ENCODE results near the gene LGR4.

DNA sequence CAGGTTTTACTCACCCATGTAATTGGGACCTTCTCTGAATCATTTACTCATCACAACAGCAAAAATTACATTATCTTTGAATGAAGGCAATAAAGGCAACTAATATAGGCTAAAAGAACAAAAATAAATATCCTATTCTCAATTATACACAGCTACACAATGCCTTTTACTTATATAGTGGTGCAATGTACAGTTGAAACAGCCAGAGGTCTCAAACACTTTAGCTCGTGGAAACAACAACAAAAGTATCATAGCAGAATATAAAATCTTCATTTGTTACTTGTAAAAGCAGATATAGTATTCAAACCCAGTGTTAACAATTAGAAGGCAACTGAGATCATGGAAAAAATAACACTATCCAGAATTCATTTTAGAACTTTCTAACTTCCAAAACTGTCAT, 88.9 kb downstream of the LGR4 start:
- TF ChIP-seq, protein P1, sequence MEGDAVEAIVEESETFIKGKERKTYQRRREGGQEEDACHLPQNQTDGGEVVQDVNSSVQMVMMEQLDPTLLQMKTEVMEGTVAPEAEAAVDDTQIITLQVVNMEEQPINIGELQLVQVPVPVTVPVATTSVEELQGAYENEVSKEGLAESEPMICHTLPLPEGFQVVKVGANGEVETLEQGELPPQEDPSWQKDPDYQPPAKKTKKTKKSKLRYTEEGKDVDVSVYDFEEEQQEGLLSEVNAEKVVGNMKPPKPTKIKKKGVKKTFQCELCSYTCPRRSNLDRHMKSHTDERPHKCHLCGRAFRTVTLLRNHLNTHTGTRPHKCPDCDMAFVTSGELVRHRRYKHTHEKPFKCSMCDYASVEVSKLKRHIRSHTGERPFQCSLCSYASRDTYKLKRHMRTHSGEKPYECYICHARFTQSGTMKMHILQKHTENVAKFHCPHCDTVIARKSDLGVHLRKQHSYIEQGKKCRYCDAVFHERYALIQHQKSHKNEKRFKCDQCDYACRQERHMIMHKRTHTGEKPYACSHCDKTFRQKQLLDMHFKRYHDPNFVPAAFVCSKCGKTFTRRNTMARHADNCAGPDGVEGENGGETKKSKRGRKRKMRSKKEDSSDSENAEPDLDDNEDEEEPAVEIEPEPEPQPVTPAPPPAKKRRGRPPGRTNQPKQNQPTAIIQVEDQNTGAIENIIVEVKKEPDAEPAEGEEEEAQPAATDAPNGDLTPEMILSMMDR (IDR thresholded peaks at IDR 0.05), result no peak
- TF ChIP-seq POLR2A (IDR thresholded peaks at IDR 0.05), result no peak

All from uterus (tissue), 2 donors.